Glutamatergic neuron (in vitro differentiated cells): ENCODE measurements around the gene MAEL. TPM values are rescaled to one million over a fixed set of nuclear protein-coding genes. Genes with fewer than 3 reads are reported as not detected.
"Not testable (repeated sequence)": the region's sequence is repeated elsewhere in the genome, so short reads cannot be mapped to it uniquely, and the experiment has no call there.

Experiments
- DNase-seq: peaks from one replicate; pipeline ENCODE4 v3.0.0; 2022
- H3K27ac Mint-ChIP-seq: one replicate; pipeline ENCODE4 v1.8.0; 2020; ENCODE audit warnings: mild to moderate bottlenecking, mixed read lengths, inconsistent platforms; ENCODE audit not compliant: unreplicated experiment
- H3K27me3 Mint-ChIP-seq: one replicate; pipeline ENCODE4 v1.8.0; 2020; ENCODE audit warnings: mild to moderate bottlenecking, moderate library complexity, mixed read lengths, inconsistent platforms; ENCODE audit not compliant: unreplicated experiment
- H3K36me3 Mint-ChIP-seq: one replicate; pipeline ENCODE4 v1.8.0; 2020; ENCODE audit warnings: mild to moderate bottlenecking, mixed read lengths, inconsistent platforms; ENCODE audit not compliant: unreplicated experiment
- H3K4me1 Mint-ChIP-seq: one replicate; pipeline ENCODE4 v1.8.0; 2020; ENCODE audit warnings: mild to moderate bottlenecking, low read depth, mixed read lengths, inconsistent platforms; ENCODE audit not compliant: unreplicated experiment
- H3K4me3 Mint-ChIP-seq: one replicate; pipeline ENCODE4 v1.8.0; 2020; ENCODE audit warnings: mild to moderate bottlenecking, mixed read lengths, inconsistent platforms; ENCODE audit not compliant: unreplicated experiment
- H3K9me3 Mint-ChIP-seq: one replicate; pipeline ENCODE4 v1.8.0; 2020; ENCODE audit warnings: mild to moderate bottlenecking, moderate library complexity, mixed read lengths, inconsistent platforms; ENCODE audit not compliant: unreplicated experiment
- CTCF ChIP-seq: fragments of 200-600 bp; sonication (generic); IDR thresholded peaks from one replicate; pipeline ENCODE4 v1.5.0; 2021; ENCODE audit not compliant: partially characterized antibody, unreplicated experiment
- total RNA-seq: library from RNA; stranded (reverse); fragmentation: NEBNext Ultra II Directional; extraction: Animal tissue kit (Norgen Biotek cat#: 25700); gene quantifications from one replicate; pipeline ENCODE4 v1.2.1, GENCODE V29; 2021; ENCODE audit not compliant: unreplicated experiment

MAEL gene
- total RNA-seq, 1 donor from 2014 or later: not detected

DNA sequence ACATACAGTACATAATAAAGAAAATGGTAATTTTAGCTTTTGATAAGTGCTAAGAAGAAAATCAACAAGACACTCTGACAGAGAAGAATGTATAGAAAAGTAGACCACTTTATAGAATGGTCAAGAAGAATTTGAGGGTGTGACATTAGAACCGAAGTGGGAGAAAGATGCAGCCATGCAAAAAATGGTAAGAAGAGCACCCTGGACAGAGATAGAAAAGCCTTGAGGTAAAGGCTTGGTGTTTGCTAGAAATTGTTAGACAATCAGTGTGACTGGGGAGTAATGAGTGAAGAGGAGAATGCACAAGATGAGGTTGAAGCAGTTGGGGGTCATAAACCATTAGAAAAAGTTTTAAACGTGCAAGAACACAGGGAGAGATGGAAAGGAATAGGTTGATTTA lies 23.5 kb downstream of the MAEL start:
- Mint-ChIP-seq H3K4me1 (no peaks in the 10 kb centered on the region), H3K4me3 (no peak overlapping the region), H3K36me3 (no peaks in the 10 kb centered on the region), H3K9me3 (no peaks in the 10 kb centered on the region), H3K27me3 (no peaks in the 10 kb centered on the region), H3K27ac (no peak overlapping the region)
- DNase-seq: no peak
- no peak for TF ChIP-seq CTCF

GRCh38 chr1:167013108-167013929 lies 24.2 kb downstream of the MAEL start:
- H3K4me1 Mint-ChIP-seq: no peaks in the 10 kb centered on the region
- no peak overlapping the region for H3K4me3 Mint-ChIP-seq
- no peak overlapping the region for H3K27ac Mint-ChIP-seq
- H3K27me3 Mint-ChIP-seq: no peaks in the 10 kb centered on the region
- no peaks in the 10 kb centered on the region for H3K9me3 Mint-ChIP-seq
- DNase-seq: no peak
- H3K36me3 Mint-ChIP-seq: no peaks in the 10 kb centered on the region
- TF ChIP-seq CTCF: no peak

DNA sequence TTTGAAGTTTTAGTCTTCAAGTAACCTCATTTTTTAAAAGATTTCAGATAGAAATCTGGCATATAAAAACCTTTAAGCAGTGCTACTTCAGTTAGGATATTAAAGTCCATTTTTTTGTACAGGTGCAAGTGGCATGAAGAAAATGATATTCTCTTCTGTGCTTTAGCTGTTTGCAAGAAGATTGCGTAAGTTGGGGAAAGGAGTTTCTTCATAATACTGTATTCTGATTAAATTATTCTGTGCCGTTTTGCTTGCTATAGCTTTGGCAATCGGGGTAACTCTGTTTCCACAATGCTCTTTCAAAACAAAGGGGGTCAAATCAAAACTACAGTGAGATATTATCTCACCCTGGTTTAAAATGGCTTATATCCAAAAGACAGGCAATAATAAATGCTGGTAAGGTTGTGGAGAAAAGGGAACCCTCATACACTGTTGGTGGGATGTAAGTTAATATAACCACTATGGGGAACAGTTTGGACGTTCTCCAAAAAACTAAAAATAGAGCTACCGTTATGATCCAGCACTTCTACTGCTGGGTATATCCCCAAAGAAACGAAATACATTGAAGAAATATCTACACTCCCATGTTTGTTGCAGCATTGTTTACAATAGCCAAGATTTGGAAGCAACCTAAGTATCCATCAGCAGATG lies 27.1 kb downstream of the MAEL start:
- no peaks in the 10 kb centered on the region for H3K9me3 Mint-ChIP-seq
- H3K4me1 Mint-ChIP-seq: no peaks in the 10 kb centered on the region
- H3K27me3 Mint-ChIP-seq: no peaks in the 10 kb centered on the region
- H3K4me3 Mint-ChIP-seq: no peak overlapping the region
- no peak overlapping the region for H3K27ac Mint-ChIP-seq
- H3K36me3 Mint-ChIP-seq: no peaks in the 10 kb centered on the region
- no peak for TF ChIP-seq CTCF
- no peak for DNase-seq

DNA sequence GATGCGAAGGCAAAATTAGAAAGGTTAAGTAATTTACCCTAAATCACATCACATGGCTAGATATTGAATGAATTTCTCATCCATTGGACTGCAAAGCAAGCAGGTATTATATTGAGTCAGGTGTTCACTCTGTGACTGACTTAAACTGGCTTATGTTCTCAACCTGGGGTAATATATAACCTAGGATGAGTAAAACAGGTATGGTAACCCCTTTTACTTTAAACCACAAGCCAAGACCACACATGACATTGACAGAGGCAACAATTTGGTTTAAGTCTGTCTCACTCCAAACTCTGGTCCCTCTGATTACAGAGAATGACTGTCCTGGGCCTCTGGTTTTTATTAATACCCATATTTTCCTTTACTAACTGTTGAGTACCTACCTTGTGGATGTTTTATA lies 33.3 kb downstream of the MAEL start:
- TF ChIP-seq CTCF: no peak
- Mint-ChIP-seq H3K36me3 (peaks cover 7% of the 10 kb centered on the region), H3K27me3 (peaks cover 2% of the 10 kb centered on the region), H3K9me3 (no peaks in the 10 kb centered on the region), H3K4me1 (no peaks in the 10 kb centered on the region), H3K27ac (no peak overlapping the region), H3K4me3 (no peak overlapping the region)
- DNase-seq: no peak

- not testable (repeated sequence) for H3K4me3 Mint-ChIP-seq, H3K4me1 Mint-ChIP-seq, H3K27ac Mint-ChIP-seq, DNase-seq, H3K27me3 Mint-ChIP-seq, H3K9me3 Mint-ChIP-seq
- peaks cover 20% of the 10 kb centered on the region for H3K36me3 Mint-ChIP-seq
Measured at GRCh38 chr1:167029553-167029952, 40.5 kb downstream of the MAEL start.
